Loucy (cell line): ENCODE measurements around the gene TNPO1.

Source experiments
- H2AFZ ChIP-seq: fragments of 200-600 bp; sonication (generic); 2 replicates; pipeline ENCODE4 v1.6.0; 2016; ENCODE audit warnings: antibody characterized with exemption, mild to moderate bottlenecking, low read length, moderate library complexity
- H3F3A ChIP-seq: fragments of 200-600 bp; 2 replicates; pipeline ENCODE4 v1.6.0; 2016; ENCODE audit warnings: antibody characterized with exemption, low read depth, mild to moderate bottlenecking
- H3K27me3 ChIP-seq: fragments of 200-600 bp; sonication (generic); 2 replicates; pipeline ENCODE4 v1.6.1; 2014; ENCODE audit warnings: low read length, mild to moderate bottlenecking; ENCODE audit not compliant: insufficient read depth, poor library complexity, severe bottlenecking
- H3K36me3 ChIP-seq: fragments of 200-600 bp; sonication (generic); 2 replicates; pipeline ENCODE4 v1.6.1; 2016; ENCODE audit warnings: low read length; ENCODE audit not compliant: insufficient read depth
- H3K4me1 ChIP-seq: fragments of 200-600 bp; sonication (generic); 2 replicates; pipeline ENCODE4 v1.5.1; 2014; ENCODE audit warnings: low read length, mild to moderate bottlenecking; ENCODE audit not compliant: insufficient read depth, poor library complexity, severe bottlenecking
- H3K4me2 ChIP-seq: fragments of 200-600 bp; sonication (generic); 2 replicates; pipeline ENCODE4 v1.6.0; 2014; ENCODE audit warnings: antibody characterized with exemption, low read length, low read depth, mild to moderate bottlenecking; ENCODE audit not compliant: poor library complexity, severe bottlenecking
- H3K4me3 ChIP-seq: fragments of 200-600 bp; sonication (generic); 2 replicates; pipeline ENCODE4 v1.5.1; 2014; ENCODE audit warnings: low read length, mild to moderate bottlenecking, mixed read lengths; ENCODE audit not compliant: poor library complexity, severe bottlenecking
- H3K79me2 ChIP-seq: fragments of 200-600 bp; sonication (generic); 2 replicates; pipeline ENCODE4 v1.6.1; 2014; ENCODE audit warnings: low read length; ENCODE audit not compliant: insufficient read depth
- H3K9ac ChIP-seq: fragments of 200-600 bp; sonication (generic); 2 replicates; pipeline ENCODE4 v1.6.0; 2014; ENCODE audit warnings: mild to moderate bottlenecking, low read depth, low read length, moderate library complexity; ENCODE audit not compliant: poor library complexity, severe bottlenecking
- H3K9me2 ChIP-seq: fragments of 200-600 bp; sonication (generic); replicated peaks from 2 replicates; pipeline ENCODE4 v1.6.1; 2016; ENCODE audit warnings: low read depth, low read length, mixed read lengths
- H3K9me3 ChIP-seq: fragments of 200-600 bp; sonication (generic); 2 replicates; pipeline ENCODE4 v1.6.1; 2014; ENCODE audit warnings: mild to moderate bottlenecking, antibody characterized with exemption, low read length, low read depth; ENCODE audit not compliant: insufficient read depth
- H4K20me1 ChIP-seq: fragments of 200-600 bp; sonication (generic); 2 replicates; pipeline ENCODE4 v1.6.0; 2014; ENCODE audit warnings: antibody characterized with exemption, low read length, mild to moderate bottlenecking; ENCODE audit not compliant: insufficient read depth, poor library complexity, severe bottlenecking
- CTCF ChIP-seq: fragments of 200-600 bp; sonication (generic); conservative IDR thresholded peaks from 2 replicates; pipeline ENCODE4 v1.5.1; 2014; ENCODE audit warnings: mild to moderate bottlenecking, antibody characterized with exemption, low read length
- EZH2phosphoT487 ChIP-seq: fragments of 200-600 bp; IDR thresholded peaks from 2 replicates; pipeline ENCODE4 v1.6.1; 2018; ENCODE audit warnings: antibody characterized with exemption, mild to moderate bottlenecking, moderate library complexity, borderline replicate concordance

Gene TNPO1

GRCh38 chr5:72821776-72822175, 5.3 kb downstream of the TNPO1 start:
- H3K9ac ChIP-seq: no peak overlapping the region
- H3K9me3 ChIP-seq: no peaks in the 10 kb centered on the region
- H3K36me3 ChIP-seq: no peaks in the 10 kb centered on the region
- H3K79me2 ChIP-seq: no peaks in the 10 kb centered on the region
- H3K4me3 ChIP-seq: no peak overlapping the region
- no peaks in the 10 kb centered on the region for H3K27me3 ChIP-seq
- no peak overlapping the region for H3K4me2 ChIP-seq
- H4K20me1 ChIP-seq: no peaks in the 10 kb centered on the region
- H2AFZ ChIP-seq: no peak overlapping the region
- TF ChIP-seq CTCF: no peak
- no peak for TF ChIP-seq EZH2phosphoT487
- no peaks in the 10 kb centered on the region for H3F3A ChIP-seq
- H3K4me1 ChIP-seq: no peaks in the 10 kb centered on the region
- H3K9me2 ChIP-seq: no peaks in the 10 kb centered on the region

- Histone ChIP-seq H4K20me1 (no peaks in the 10 kb centered on the region), H3K4me2 (no peak overlapping the region), H3K9me2 (no peaks in the 10 kb centered on the region), H3K9ac (no peak overlapping the region), H3F3A (no peaks in the 10 kb centered on the region), H3K4me3 (no peak overlapping the region), H2AFZ (no peak overlapping the region; the same call in 1 of the 2 replicates), H3K79me2 (no peaks in the 10 kb centered on the region), H3K36me3 (no peaks in the 10 kb centered on the region), H3K4me1 (no peaks in the 10 kb centered on the region), H3K27me3 (no peaks in the 10 kb centered on the region), H3K9me3 (no peaks in the 10 kb centered on the region)
- TF ChIP-seq EZH2phosphoT487: no peak
These were observed 6.5 kb downstream of the TNPO1 start for GRCh38 chr5:72822944-72823343.

GRCh38 chr5:72829707-72830106, 13.2 kb downstream of the TNPO1 start:
- H3K9ac ChIP-seq: no peak overlapping the region
- no peak overlapping the region for H3K4me2 ChIP-seq
- H3K36me3 ChIP-seq: no peaks in the 10 kb centered on the region
- H3K4me3 ChIP-seq: no peak overlapping the region
- TF ChIP-seq CTCF (no peak), EZH2phosphoT487 (no peak)
- no peaks in the 10 kb centered on the region for H3K9me2 ChIP-seq
- H4K20me1 ChIP-seq: no peaks in the 10 kb centered on the region
- no peaks in the 10 kb centered on the region for H3K79me2 ChIP-seq
- H2AFZ ChIP-seq: no peak overlapping the region
- no peaks in the 10 kb centered on the region for H3K27me3 ChIP-seq
- H3K4me1 ChIP-seq: no peaks in the 10 kb centered on the region
- no peaks in the 10 kb centered on the region for H3F3A ChIP-seq
- H3K9me3 ChIP-seq: no peaks in the 10 kb centered on the region

GRCh38 chr5:72830362-72830761, 13.9 kb downstream of the TNPO1 start:
- no peaks in the 10 kb centered on the region for H3K9me2 ChIP-seq
- H3K36me3 ChIP-seq: no peaks in the 10 kb centered on the region
- no peak overlapping the region for H3K9ac ChIP-seq
- H3F3A ChIP-seq: no peaks in the 10 kb centered on the region
- no peaks in the 10 kb centered on the region for H3K4me1 ChIP-seq
- H4K20me1 ChIP-seq: no peaks in the 10 kb centered on the region
- H3K27me3 ChIP-seq: no peaks in the 10 kb centered on the region
- no peak overlapping the region for H3K4me3 ChIP-seq
- no peak overlapping the region for H2AFZ ChIP-seq
- H3K9me3 ChIP-seq: no peaks in the 10 kb centered on the region
- no peak overlapping the region for H3K4me2 ChIP-seq
- TF ChIP-seq EZH2phosphoT487: no peak
- H3K79me2 ChIP-seq: no peaks in the 10 kb centered on the region
